ENCODE data around the gene ZSCAN31. TPM values are rescaled to one million over a fixed set of nuclear protein-coding genes. Genes with fewer than 3 reads are reported as not detected.

ZSCAN31 gene
- total and polyA plus RNA-seq, 2 of the 8 experiments (the other 6 are each of a cell fraction or from before 2014, with no cell fraction given), result 1.9 to 7.0 TPM

GRCh38 chr6:28345201-28345600 lies 9.3 kb upstream of the ZSCAN31 start:
- H3K27me3 ChIP-seq (replicated peaks in 1 of 4; ENCODE audit: control insufficient read depth in 3 of 4, extremely low read depth in 1 of 4, insufficient read depth in 3 of 4, low read length in 3 of 4), result peaks cover 0 to 1% (median 0%) of the 10 kb centered on the region in 4 experiments; a peak in 1 of 7 replicates
- no peaks in the 10 kb centered on the region; the same call in 1 of the 2 replicates for H3K23me2 ChIP-seq (ENCODE audit: low read depth, low read length)
- no peaks in the 10 kb centered on the region for H3K4me1 ChIP-seq (replicated peaks in 1 of 4; ENCODE audit: control insufficient read depth in 3 of 4, insufficient read depth in 4 of 4, low read length in 3 of 4)
- H4K20me1 ChIP-seq (replicated peaks in 1 of 2; ENCODE audit: control insufficient read depth in 1 of 2, insufficient read depth in 2 of 2, low read length in 2 of 2), result no peaks in the 10 kb centered on the region
- H2BK15ac ChIP-seq (ENCODE audit: low read length), result no peak overlapping the region
- H3K23ac ChIP-seq (ENCODE audit: insufficient read length), result no peak overlapping the region
- no peaks in the 10 kb centered on the region for H3K9me3 ChIP-seq (ENCODE audit: insufficient read depth in 2 of 2, low read depth in 1 of 2, low read length in 1 of 2)
- H3K79me1 ChIP-seq (ENCODE audit: low read depth, low read length), result no peaks in the 10 kb centered on the region
- H2BK5ac ChIP-seq (ENCODE audit: low read depth, low read length), result no peak overlapping the region
- WGBS, 2 experiments (ENCODE audit: extremely low coverage in 1 of 2, insufficient coverage in 1 of 2, insufficient read length in 1 of 2, insufficient replicate concordance in 2 of 2, low coverage in 1 of 2, low lambda C conversion rate in 2 of 2, missing lambda C conversion rate in 1 of 2), result 85% methylated on average over 1 of the region's 1 CpG; no CpG with 5 or more reads in 1 of the 2 experiments
- no peak overlapping the region for H4K5ac ChIP-seq (ENCODE audit: insufficient read length, low read depth, low read length)
- no peak overlapping the region for H4K8ac ChIP-seq (ENCODE audit: extremely low read depth, insufficient read depth, low read length)
- H3K4me3 ChIP-seq (ENCODE audit: extremely low read depth in 1 of 4, insufficient read depth in 2 of 4, low read depth in 3 of 4, low read length in 4 of 4), result no peak overlapping the region
- H3K79me2 ChIP-seq (ENCODE audit: control insufficient read depth in 1 of 2, insufficient read depth in 2 of 2, low read length in 2 of 2), result peaks cover 0 to 2% of the 10 kb centered on the region in 2 experiments; a peak in 2 of 4 replicates
- FAIRE-seq (no peak), DNase-seq (ENCODE audit: low read depth in 1 of 2, low spot score in 2 of 2) (no peak)
- H3K27ac ChIP-seq (ENCODE audit: low read depth, low read length), result no peak overlapping the region
- no peak overlapping the region for H3K18ac ChIP-seq (ENCODE audit: extremely low read depth, low read length)
- H2BK120ac ChIP-seq (replicated peaks; ENCODE audit: low read depth, low read length), result no peak overlapping the region
- no peak overlapping the region for H2AK5ac ChIP-seq (ENCODE audit: low read depth, low read length)
- H2AFZ ChIP-seq (ENCODE audit: low read length), result no peak overlapping the region
- no peak overlapping the region for H3K14ac ChIP-seq (ENCODE audit: insufficient read length)
- no peak overlapping the region for H3K4me2 ChIP-seq (ENCODE audit: insufficient read depth in 1 of 2, low read depth in 2 of 2, low read length in 2 of 2)
- H2BK20ac ChIP-seq (ENCODE audit: low read length), result no peak overlapping the region
- CTCF ChIA-PET (ENCODE audit: partially characterized antibody), result interaction anchor here (0.7 to 1.8 kb wide), 5 partner anchors 9 to 93 kb away, joined by 4 to 6 read pairs (median 4); partner anchors contain the start of genes ZKSCAN4 and ZSCAN31
- H2BK12ac ChIP-seq (ENCODE audit: low read depth, low read length), result no peak overlapping the region
- POLR2A ChIA-PET (ENCODE audit: partially characterized antibody), result interaction anchor here (1.0 to 5.0 kb wide), 2 partner anchors 9 to 228 kb away, joined by 4 to 24 read pairs; partner anchors contain the start of gene ZSCAN31
- no peaks in the 10 kb centered on the region for H3K36me3 ChIP-seq (ENCODE audit: control insufficient read depth in 2 of 4, insufficient read depth in 4 of 4, low read length in 3 of 4)
- no peak overlapping the region for H3K9ac ChIP-seq (replicated peaks in 1 of 4; ENCODE audit: extremely low read depth in 1 of 4, low read depth in 3 of 4, low read length in 3 of 4)
- H3K4ac ChIP-seq (replicated peaks; ENCODE audit: insufficient read length, low read depth, low read length), result no peak overlapping the region
- H4K91ac ChIP-seq (replicated peaks; ENCODE audit: insufficient read length, low read length), result no peak overlapping the region
- H3K56ac ChIP-seq (replicated peaks; ENCODE audit: insufficient read length, low read depth, low read length), result no peak overlapping the region
- TF ChIP-seq SIX5 (IDR thresholded peaks at IDR 0.05; ENCODE audit: low read depth, low read length), result no peak

All from H1 (cell line).